NCI-H2107 treated with DMSO at 0.1 percent for 48 hours (cell line): ENCODE results near the gene CERS5.
A peak's percentile ranks its signal among the peaks of the same experiment; 100 is the strongest.

Source experiments
- DNase-seq: peaks from one replicate; lab custom pipeline; 2025; ENCODE audit not compliant: unreplicated experiment; lab: John Stamatoyannopoulos, UW

Gene CERS5, protein sequence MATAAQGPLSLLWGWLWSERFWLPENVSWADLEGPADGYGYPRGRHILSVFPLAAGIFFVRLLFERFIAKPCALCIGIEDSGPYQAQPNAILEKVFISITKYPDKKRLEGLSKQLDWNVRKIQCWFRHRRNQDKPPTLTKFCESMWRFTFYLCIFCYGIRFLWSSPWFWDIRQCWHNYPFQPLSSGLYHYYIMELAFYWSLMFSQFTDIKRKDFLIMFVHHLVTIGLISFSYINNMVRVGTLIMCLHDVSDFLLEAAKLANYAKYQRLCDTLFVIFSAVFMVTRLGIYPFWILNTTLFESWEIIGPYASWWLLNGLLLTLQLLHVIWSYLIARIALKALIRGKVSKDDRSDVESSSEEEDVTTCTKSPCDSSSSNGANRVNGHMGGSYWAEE

GRCh38 chr12:50167049-50167828 lies at the start of gene CERS5:
TSS of gene CERS5 (minus strand) at chr12:50167369. CDS start at chr12:50167297, 72 bp downstream.
- DNase-seq = peak; percentile 98

GRCh38 chr12:50215033-50215432 lies 47.9 kb upstream of the CERS5 start:
- no peak for DNase-seq

DNA sequence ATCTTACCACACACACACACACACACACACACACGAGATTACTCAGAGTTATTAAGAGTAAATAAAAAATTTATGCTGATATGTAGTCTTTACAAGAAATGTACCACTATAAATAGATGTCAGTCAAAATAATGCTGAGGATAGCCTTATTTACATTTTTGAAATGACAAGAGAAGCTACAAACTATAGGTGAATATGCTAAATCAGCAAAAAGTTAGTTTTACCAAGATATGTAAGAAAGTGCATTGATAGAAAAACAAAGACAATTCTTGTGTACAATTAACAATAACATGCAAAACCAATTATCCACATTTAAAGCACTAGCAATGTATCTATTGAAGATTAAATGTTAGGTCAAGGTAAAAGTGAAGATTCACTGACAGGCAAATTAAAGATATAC lies 46.8 kb upstream of the CERS5 start:
- no peak for DNase-seq

DNA sequence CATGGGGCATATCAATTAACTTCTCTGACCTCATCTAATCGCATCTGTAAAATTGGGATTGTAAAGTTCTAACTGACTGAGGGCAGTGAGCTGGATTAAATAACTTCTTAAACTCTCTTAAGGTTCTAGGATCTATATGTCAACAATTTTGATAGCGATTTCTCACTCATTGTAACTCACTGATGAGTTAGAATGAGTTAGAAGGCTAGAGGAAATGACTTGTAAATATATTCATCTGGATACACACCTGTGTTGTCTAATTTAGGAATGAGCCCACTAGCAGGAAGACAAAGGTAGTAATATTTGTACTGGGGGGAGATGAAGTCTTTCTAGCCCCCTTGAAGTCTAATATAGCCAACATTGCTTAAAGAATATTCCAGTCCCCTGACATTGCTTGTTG lies 46.3 kb upstream of the CERS5 start:
- no peak for DNase-seq

GRCh38 chr12:50212071-50212467 lies 44.9 kb upstream of the CERS5 start:
- DNase-seq = no peak

GRCh38 chr12:50211392-50212070 lies 44.4 kb upstream of the CERS5 start:
- no peak for DNase-seq

DNA sequence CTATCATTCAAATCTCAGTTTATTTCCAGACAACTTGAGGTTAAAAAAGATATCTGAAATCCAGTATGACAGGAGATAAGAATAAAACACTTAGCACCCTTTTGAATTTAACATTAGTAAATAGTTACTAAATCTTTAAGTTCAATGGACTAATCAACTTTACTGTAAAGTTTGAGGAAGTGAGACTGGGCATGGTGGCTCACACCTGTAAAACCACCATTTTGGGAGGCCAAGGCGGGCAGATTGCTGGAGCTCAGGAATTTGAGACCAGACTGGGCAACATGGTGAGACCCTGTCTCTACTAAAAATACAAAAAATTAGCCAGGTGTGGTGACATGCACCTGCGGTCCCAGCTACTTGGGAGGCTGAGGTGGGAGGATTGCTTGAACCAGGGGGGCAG lies 40.3 kb upstream of the CERS5 start:
- no peak for DNase-seq

GRCh38 chr12:50205648-50206047 lies 38.5 kb upstream of the CERS5 start:
- no peak for DNase-seq

- no peak for DNase-seq
Measured at GRCh38 chr12:50203691-50204090, 36.5 kb upstream of the CERS5 start.

DNA sequence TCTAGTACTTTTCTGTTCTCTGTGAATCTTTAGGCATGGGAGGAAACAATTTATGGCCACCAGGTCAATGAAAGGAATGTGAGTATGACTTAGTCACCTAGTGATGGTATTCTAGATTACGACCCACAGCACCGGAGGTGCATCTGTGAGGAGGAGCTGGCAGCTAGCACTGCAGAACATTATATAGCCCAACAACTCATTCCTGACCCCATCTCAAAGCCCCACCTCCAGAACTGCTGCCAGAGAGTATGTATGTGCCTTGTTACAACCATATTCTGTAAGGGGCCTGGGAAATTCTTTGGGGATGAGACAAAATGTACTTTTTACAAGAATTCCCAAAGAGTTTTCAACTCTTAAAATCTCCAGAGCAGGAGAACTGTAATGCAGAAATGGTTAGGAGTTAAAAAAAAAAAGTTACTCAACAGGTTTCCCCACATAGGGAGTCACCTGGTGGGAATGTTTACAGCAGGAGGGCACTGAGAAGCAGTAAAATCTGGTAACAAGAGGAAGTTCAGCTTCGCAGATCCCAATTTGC lies 34.9 kb upstream of the CERS5 start:
- no peak for DNase-seq

- DNase-seq = no peak
Measured at GRCh38 chr12:50200552-50201273, 33.5 kb upstream of the CERS5 start.

GRCh38 chr12:50198829-50199228 lies 31.7 kb upstream of the CERS5 start:
- no peak for DNase-seq

DNA sequence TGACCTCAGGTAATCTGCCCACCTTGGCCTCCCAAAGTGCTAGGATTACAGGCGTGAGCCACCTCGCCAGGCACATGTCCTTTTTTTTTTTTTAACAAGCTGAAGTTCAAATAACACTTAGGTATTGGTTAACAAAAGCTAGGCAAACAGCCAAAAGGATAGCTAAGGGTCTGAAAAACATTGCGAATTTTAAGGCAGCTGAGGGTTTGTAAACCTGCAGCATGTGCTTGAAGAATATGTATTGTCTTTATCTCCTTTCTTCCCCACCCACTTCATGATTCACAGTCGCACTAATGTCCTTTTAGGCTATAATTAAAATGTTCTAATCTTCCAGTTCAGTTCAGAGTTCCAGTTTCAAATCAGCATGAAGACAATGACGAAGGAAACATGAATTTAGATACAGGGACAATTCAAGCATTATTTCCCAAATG lies 30.1 kb upstream of the CERS5 start:
- peak; percentile 88 for DNase-seq

GRCh38 chr12:50196537-50196936 lies 29.4 kb upstream of the CERS5 start:
- no peak for DNase-seq

DNA sequence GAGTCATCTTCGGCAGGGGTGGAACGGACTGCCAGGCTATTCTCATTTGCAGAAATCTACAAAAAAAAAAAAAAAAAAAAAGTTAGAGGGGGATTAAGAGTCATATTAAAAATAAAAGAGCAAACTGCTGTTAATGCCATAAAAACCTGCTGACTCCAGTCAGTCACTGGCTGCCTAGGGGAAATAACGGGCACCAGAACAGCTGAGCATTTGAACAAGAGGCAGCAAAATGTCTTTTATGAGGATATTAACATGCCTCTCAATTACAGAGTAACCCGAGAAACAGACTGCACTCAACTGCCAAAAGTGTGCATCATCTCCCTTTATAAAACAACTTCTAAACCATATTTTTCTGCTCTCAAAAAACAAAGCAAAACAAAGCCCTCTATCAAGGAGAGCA lies 28.7 kb upstream of the CERS5 start:
- DNase-seq = peak; percentile 62

DNA sequence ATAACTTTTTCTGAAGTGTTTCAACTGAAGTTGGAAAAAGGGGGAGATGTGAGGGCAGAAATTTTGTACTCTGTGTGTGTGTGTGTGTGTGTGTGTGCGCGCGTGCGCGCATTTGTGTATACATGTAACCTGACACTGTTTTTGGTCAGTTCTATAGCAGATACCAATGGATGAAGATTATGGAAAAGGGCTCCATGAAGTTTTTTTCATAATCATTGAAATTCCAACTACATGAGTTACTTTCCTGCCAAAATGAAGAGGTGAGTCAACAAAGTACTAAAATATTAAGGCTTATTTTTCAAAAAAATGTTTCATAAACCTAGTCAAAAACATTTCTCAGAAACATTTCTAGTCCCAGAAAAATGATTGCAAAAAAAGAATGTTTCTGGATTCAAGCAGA lies 25.7 kb upstream of the CERS5 start:
- no peak for DNase-seq

DNA sequence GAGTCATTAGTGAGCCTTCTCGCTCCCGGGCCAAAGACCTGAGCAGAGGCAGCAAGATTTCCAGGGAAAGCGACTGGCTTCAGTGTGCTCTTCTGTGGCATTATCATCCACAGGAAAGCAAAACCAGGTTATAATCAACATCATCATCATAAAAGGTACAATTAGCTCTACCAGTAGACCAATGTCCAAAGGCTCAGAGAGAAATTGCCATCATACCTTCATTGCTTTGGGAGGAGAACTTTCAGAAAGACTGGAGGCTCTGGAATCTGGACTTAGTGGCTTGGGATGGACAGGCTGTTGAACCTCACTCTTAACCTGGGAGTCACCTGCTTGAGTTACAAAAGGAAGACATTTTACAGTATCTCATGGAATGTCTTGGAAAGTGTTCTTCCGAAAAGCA lies 25.1 kb upstream of the CERS5 start:
- DNase-seq = no peak

- no peak for DNase-seq
Measured at GRCh38 chr12:50190859-50191258, 23.7 kb upstream of the CERS5 start.

DNA sequence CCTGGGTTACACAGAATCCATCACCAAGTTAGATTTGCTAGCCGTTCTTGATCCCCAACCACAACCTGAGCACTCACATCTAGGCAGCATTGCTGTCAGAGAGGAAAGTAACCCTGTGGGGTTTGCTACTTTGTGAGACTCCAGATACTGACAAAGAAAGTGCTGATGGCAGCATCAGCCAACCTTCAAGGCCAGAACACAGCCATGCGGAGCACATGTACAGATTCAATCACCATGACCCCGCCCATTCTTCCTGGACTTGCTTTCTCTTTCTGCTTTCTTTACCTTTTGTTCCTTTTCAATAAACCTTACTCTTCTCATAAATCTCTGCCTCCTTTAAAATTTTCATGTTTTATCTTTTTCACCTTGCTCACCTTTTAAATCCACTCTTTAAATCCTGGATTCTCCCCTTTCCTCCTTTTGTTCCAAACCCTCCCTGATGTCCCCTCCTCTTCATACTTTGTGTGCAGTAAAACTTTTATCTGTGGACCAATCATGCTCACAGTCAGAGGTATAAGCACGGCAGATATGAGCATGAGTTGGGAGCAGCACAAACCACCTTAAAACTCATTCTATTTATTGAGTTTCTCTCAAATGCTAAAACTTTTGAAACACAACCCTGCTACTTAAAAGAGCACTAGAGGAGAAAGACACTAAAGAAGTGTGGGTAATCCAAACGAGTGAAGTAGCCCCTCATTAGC lies 21.9 kb upstream of the CERS5 start:
- DNase-seq = no peak

- DNase-seq = no peak
Measured at GRCh38 chr12:50188241-50188781, 21.1 kb upstream of the CERS5 start.
